Neuron (in vitro differentiated cells): ENCODE data around the gene PIK3R1.
A peak's percentile ranks its signal among the peaks of the same experiment; 100 is the strongest.

Source experiments
- H2AFZ ChIP-seq: one replicate; pipeline ENCODE4 v1.6.1; 2013; ENCODE audit warnings: low read depth, mild to moderate bottlenecking, inconsistent platforms, low read length, moderate library complexity
- H3K27me3 ChIP-seq: one replicate; pipeline ENCODE4 v1.6.1; 2013; ENCODE audit warnings: low read length; ENCODE audit not compliant: insufficient read depth
- H3K36me3 ChIP-seq: one replicate; pipeline ENCODE4 v1.6.1; 2013; ENCODE audit warnings: low read length; ENCODE audit not compliant: insufficient read depth
- H3K4me1 ChIP-seq: one replicate; pipeline ENCODE4 v1.6.1; 2013; ENCODE audit warnings: low read length; ENCODE audit not compliant: insufficient read depth
- H3K4me3 ChIP-seq: 2 replicates; pipeline ENCODE4 v1.5.1; 2013; ENCODE audit warnings: mild to moderate bottlenecking, low read length, moderate library complexity
- H3K9me3 ChIP-seq: one replicate; pipeline ENCODE4 v1.6.1; 2013; ENCODE audit warnings: low read length

PIK3R1 gene

GRCh38 chr5:68182094-68182493 lies 33.5 kb upstream of the PIK3R1 start:
- Histone ChIP-seq H3K4me1 (no peaks in the 10 kb centered on the region), H3K9me3 (no peaks in the 10 kb centered on the region), H2AFZ (no peak overlapping the region), H3K27me3 (no peaks in the 10 kb centered on the region), H3K36me3 (no peaks in the 10 kb centered on the region), H3K4me3 (no peak overlapping the region)

- no peak overlapping the region for H2AFZ ChIP-seq
- no peaks in the 10 kb centered on the region for H3K9me3 ChIP-seq
- H3K36me3 ChIP-seq, result no peaks in the 10 kb centered on the region
- H3K27me3 ChIP-seq, result no peaks in the 10 kb centered on the region
- H3K4me3 ChIP-seq, result no peak overlapping the region
- no peaks in the 10 kb centered on the region for H3K4me1 ChIP-seq
These were observed 33.0 kb upstream of the PIK3R1 start for GRCh38 chr5:68182534-68182933.

DNA sequence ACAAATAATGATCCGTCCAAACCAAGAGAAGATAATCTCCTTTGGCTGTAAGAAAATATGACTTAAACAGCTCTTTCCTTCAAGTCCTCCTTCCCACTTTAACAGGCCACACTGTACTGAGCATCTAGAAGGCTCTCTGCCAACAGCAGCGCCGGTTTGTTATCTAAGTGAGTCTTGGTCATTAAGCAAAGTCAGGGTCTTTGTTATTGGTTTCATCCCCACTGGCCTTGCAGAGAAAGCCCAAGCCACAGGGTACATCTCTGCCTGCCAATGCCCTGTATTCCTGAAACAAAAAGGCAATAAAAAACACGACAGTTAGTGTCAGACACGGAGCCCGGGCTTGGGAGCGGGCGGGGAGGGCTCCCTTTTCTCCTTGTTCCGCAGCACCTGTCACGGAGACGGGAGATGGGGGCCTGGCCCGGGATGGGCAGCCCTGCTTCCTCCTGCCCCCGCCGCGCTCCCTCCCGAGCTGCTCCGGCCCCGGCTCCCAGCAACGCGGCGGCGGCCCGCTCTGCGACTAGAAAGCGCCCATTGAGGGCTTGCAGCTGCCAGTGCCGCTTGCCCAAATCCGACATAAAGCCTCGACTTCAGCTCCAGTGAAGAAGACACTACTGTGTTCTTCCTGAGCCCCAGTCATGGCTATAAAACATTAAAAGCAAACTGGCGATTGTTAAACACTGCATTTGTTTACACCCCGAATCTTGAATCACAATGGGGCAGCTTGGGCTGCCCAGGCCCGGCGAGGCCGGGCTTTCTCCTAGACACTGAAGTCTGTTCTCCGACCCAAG lies 28.1 kb upstream of the PIK3R1 start:
- peak overlapping the region; percentile 84 for H2AFZ ChIP-seq
- H3K9me3 ChIP-seq, result no peaks in the 10 kb centered on the region
- H3K4me1 ChIP-seq, result no peaks in the 10 kb centered on the region
- no peaks in the 10 kb centered on the region for H3K36me3 ChIP-seq
- peak overlapping the region; percentile 35 for H3K4me3 ChIP-seq
- H3K27me3 ChIP-seq, result no peaks in the 10 kb centered on the region

DNA sequence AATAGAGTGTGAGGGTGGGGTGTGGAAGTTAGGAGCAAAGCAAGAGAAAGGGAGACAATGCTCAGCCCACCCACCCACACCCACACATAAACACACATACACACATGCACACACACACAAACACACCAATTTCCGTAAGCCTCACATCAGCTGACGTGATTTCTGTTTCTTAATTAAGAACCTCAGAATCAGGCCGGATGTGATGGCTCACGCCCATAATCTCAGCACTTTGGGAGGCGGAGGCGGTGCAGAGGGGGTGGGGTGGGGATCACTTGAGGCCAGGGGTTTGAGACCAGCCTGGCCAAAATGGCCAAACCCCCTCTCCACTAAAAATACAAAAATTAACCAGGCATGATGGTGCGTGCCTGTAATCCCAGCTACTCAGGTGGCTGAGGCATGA lies 26.4 kb upstream of the PIK3R1 start:
- Histone ChIP-seq H3K4me1 (peaks cover 13% of the 10 kb centered on the region), H3K4me3 (no peak overlapping the region), H3K9me3 (no peaks in the 10 kb centered on the region), H3K36me3 (no peaks in the 10 kb centered on the region), H2AFZ (no peak overlapping the region), H3K27me3 (no peaks in the 10 kb centered on the region)

- Histone ChIP-seq H3K9me3 (no peaks in the 10 kb centered on the region), H3K36me3 (no peaks in the 10 kb centered on the region), H3K4me3 (no peak overlapping the region), H2AFZ (no peak overlapping the region), H3K27me3 (no peaks in the 10 kb centered on the region), H3K4me1 (peaks cover 17% of the 10 kb centered on the region)
These were observed 25.9 kb upstream of the PIK3R1 start for GRCh38 chr5:68189613-68190012.

DNA sequence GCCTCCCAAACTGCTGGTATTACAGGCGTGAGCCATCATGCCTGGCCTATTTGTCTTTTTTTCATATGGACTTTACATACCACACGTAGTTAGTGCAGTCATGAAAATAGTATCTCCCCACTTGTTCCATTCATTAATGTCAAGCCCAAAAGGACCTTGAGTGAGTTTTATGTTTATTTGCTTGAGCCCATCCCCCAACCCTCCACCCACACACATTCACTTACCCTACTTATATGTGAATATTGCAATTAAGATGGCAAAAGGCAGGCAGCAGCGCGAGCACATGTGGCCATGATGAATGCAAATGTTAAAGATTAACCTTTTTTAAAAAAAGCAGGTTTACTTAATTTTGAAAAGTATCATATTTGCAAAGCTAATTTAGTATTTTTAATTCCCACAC lies 24.9 kb upstream of the PIK3R1 start:
- H3K27me3 ChIP-seq, result no peaks in the 10 kb centered on the region
- no peak overlapping the region for H2AFZ ChIP-seq
- H3K4me3 ChIP-seq, result no peak overlapping the region
- no peaks in the 10 kb centered on the region for H3K9me3 ChIP-seq
- no peaks in the 10 kb centered on the region for H3K36me3 ChIP-seq
- H3K4me1 ChIP-seq, result peaks cover 17% of the 10 kb centered on the region

GRCh38 chr5:68191083-68191791 lies 24.3 kb upstream of the PIK3R1 start:
- Histone ChIP-seq H3K27me3 (no peaks in the 10 kb centered on the region), H2AFZ (no peak overlapping the region), H3K36me3 (no peaks in the 10 kb centered on the region), H3K4me3 (no peak overlapping the region), H3K9me3 (no peaks in the 10 kb centered on the region), H3K4me1 (peaks cover 17% of the 10 kb centered on the region)

DNA sequence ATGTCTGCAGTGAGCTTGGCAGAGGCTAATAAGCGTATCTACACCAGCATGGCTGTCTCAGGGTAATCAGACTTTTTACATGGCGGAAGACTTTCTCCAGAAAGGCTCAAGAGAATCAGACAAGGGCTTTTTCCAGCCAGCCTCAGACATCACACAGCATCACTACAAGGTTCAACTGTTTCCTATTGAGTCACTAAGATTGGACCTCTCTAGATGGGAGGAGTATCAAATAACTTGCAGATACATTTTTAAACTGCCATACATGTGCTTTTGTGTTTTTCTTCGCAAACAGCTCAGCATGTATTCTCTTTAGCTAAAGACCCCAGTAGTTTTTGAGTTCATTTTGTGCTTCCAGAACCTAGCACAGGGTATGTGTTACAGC lies 22.9 kb upstream of the PIK3R1 start:
- Histone ChIP-seq H3K27me3 (no peaks in the 10 kb centered on the region), H2AFZ (no peak overlapping the region), H3K4me3 (no peak overlapping the region), H3K9me3 (no peaks in the 10 kb centered on the region), H3K4me1 (peaks cover 17% of the 10 kb centered on the region), H3K36me3 (no peaks in the 10 kb centered on the region)

GRCh38 chr5:68193481-68194036 lies 22.0 kb upstream of the PIK3R1 start:
- H2AFZ ChIP-seq, result no peak overlapping the region
- H3K4me1 ChIP-seq, result peaks cover 17% of the 10 kb centered on the region
- H3K9me3 ChIP-seq, result no peaks in the 10 kb centered on the region
- H3K27me3 ChIP-seq, result no peaks in the 10 kb centered on the region
- H3K36me3 ChIP-seq, result no peaks in the 10 kb centered on the region
- H3K4me3 ChIP-seq, result no peak overlapping the region

DNA sequence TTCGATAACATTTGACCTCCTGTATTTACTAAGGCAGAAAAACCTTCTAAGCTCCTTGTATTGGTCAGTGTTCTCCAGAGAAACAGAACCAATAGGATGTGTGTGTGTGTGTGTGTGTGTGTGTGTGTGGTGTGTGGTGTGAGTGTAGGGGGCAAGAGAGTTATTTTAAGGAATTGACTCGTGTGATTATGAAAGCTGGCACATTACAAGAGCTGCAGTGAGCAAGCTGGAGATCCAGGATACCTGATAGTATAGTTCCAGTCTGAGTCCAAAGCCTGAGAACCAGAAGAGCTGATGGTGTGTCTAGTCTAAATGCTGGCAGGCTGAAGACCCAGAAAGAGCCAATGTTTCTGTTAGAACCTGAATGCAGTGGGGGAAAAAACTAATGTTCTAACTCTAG lies 21.2 kb upstream of the PIK3R1 start:
- Histone ChIP-seq H3K36me3 (no peaks in the 10 kb centered on the region), H3K4me3 (no peak overlapping the region), H3K4me1 (peaks cover 17% of the 10 kb centered on the region), H3K9me3 (no peaks in the 10 kb centered on the region), H3K27me3 (no peaks in the 10 kb centered on the region), H2AFZ (no peak overlapping the region)

- Histone ChIP-seq H3K9me3 (no peaks in the 10 kb centered on the region), H3K4me3 (no peak overlapping the region), H3K27me3 (no peaks in the 10 kb centered on the region), H2AFZ (no peak overlapping the region), H3K4me1 (peaks cover 17% of the 10 kb centered on the region), H3K36me3 (no peaks in the 10 kb centered on the region)
These were observed 20.4 kb upstream of the PIK3R1 start for GRCh38 chr5:68195137-68195536.

- H3K4me3 ChIP-seq, result no peak overlapping the region
- H3K36me3 ChIP-seq, result no peaks in the 10 kb centered on the region
- no peaks in the 10 kb centered on the region for H3K9me3 ChIP-seq
- H3K4me1 ChIP-seq, result peaks cover 17% of the 10 kb centered on the region
- no peaks in the 10 kb centered on the region for H3K27me3 ChIP-seq
- no peak overlapping the region for H2AFZ ChIP-seq
These were observed 18.7 kb upstream of the PIK3R1 start for GRCh38 chr5:68196876-68197275.

DNA sequence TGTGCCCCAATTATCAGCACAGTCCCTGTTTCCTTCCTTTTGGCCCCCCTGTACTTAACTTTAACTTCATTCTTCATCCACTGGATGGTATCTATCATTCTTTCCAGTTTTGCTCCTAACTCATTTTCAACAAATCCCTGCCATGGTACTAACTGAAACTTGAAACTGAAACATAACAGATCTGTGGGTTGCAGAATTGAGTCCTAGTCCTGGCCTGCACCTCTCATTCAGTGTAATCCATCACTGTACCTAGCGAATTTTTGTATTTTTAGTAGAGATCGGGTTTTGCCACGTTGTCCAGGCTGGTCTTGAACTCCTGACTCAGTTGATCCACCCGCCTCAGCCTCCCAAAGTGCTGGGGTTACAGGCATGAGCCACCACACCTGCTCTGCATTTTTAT lies 15.3 kb upstream of the PIK3R1 start:
- no peak overlapping the region for H3K4me3 ChIP-seq
- H3K36me3 ChIP-seq, result no peaks in the 10 kb centered on the region
- no peak overlapping the region for H2AFZ ChIP-seq
- no peaks in the 10 kb centered on the region for H3K9me3 ChIP-seq
- no peaks in the 10 kb centered on the region for H3K27me3 ChIP-seq
- H3K4me1 ChIP-seq, result peaks cover 8% of the 10 kb centered on the region
